ENCODE measurements around the gene NXN. TPM values are rescaled to one million over a fixed set of nuclear protein-coding genes. Genes with fewer than 3 reads are reported as not detected.
A peak's percentile ranks its signal among the peaks of the same experiment; 100 is the strongest.

The NXN gene
- total RNA-seq, 1 donor from 2014 or later, result 51.6 TPM

- Histone ChIP-seq H3K27ac (peak overlapping the region; percentile 51), H3K36me3 (peaks cover 0 to 57% of the 10 kb centered on the region in 2 donors), H3K4me3 (no peak overlapping the region), H3K4me1 (peaks cover 80% of the 10 kb centered on the region), H3K9me3 (no peaks in the 10 kb centered on the region), H3K27me3 (no peaks in the 10 kb centered on the region)
- TF ChIP-seq POLR2A (IDR thresholded peaks at IDR 0.05), result no peak
- TF ChIP-seq, protein P1, sequence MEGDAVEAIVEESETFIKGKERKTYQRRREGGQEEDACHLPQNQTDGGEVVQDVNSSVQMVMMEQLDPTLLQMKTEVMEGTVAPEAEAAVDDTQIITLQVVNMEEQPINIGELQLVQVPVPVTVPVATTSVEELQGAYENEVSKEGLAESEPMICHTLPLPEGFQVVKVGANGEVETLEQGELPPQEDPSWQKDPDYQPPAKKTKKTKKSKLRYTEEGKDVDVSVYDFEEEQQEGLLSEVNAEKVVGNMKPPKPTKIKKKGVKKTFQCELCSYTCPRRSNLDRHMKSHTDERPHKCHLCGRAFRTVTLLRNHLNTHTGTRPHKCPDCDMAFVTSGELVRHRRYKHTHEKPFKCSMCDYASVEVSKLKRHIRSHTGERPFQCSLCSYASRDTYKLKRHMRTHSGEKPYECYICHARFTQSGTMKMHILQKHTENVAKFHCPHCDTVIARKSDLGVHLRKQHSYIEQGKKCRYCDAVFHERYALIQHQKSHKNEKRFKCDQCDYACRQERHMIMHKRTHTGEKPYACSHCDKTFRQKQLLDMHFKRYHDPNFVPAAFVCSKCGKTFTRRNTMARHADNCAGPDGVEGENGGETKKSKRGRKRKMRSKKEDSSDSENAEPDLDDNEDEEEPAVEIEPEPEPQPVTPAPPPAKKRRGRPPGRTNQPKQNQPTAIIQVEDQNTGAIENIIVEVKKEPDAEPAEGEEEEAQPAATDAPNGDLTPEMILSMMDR (IDR thresholded peaks at IDR 0.05), result no peak
- TF ChIP-seq POLR2AphosphoS5 (IDR thresholded peaks at IDR 0.05; ENCODE audit: insufficient read depth in 1 of 2, low read depth in 1 of 2), result no peak
- no peak for DNase-seq (ENCODE audit: extremely low spot score in 2 of 2)
- intact Hi-C loops (cut with DNase I), result no loop called here
These were observed 24.0 kb upstream of the NXN start for GRCh38 chr17:1003633-1003971.

DNA sequence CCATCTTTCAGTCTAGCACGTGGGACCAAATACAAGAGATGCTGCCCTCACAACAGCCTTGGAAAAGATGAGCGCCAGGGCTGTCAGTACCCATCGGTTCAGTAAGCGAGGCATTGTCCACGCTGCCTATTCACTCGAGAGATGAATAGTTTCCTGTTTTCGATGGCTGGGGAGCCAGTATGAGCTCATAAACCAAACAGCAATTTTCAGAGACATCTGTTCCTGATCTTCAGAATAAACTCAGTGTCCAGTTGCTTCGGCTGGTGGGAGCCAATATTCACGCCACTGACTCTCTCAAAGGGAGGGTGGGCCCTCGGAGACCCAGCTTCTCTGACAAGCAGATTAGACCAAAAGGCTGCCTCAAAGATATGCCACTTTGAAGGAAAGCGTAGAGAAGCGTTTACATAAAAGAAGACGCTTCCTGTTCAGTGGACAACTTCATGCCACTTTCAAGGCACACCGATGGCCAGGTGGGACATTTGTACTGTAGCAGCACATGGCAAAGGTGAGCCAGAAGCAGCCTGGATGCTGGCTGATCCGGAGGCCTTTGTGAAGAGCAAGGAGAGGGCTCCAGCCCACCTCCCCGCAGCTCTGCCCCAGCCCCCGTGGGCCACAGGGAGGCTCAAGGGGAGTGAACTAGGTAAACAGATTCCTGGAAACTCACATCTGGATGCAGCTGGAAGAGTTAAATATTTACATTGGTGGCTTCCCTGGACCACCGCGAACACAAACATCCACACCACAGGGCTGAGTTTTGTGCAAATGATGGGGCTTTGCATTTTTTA is 23.4 kb upstream of the NXN start:
- H3K4me1 ChIP-seq, result peaks cover 85% of the 10 kb centered on the region

DNA sequence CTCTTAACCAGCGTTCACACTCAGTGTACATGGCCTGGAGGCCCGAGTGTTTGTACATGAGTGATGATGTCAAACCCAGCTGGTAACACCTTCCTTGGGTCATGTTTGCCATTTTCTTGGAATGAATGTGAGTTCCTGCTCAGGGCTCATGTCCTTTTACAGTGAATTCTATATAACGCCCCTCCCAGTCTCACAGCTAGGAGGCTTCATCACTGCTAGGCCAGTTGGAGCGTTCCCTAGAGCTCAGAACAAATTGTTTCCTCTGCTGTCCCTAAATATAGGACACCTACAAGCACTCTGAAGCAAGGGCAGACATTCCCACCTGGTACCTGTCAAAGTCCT is 22.8 kb upstream of the NXN start:
- H3K27me3 ChIP-seq, result no peaks in the 10 kb centered on the region
- H3K4me3 ChIP-seq, result no peak overlapping the region
- H3K36me3 ChIP-seq, result peaks cover 0 to 57% of the 10 kb centered on the region in 2 donors
- intact Hi-C loops (cut with DNase I), result no loop called here
- no peaks in the 10 kb centered on the region for H3K9me3 ChIP-seq
- DNase-seq (ENCODE audit: extremely low spot score in 2 of 2), result no peak
- peak overlapping the region; percentile 51 for H3K27ac ChIP-seq
- TF ChIP-seq POLR2A (IDR thresholded peaks at IDR 0.05), result no peak
- peaks cover 86% of the 10 kb centered on the region for H3K4me1 ChIP-seq

More for the DNA sequence above, 23.4 kb upstream of the NXN start:
- no peaks in the 10 kb centered on the region for H3K27me3 ChIP-seq
- H3K9me3 ChIP-seq, result no peaks in the 10 kb centered on the region
- TF ChIP-seq POLR2AphosphoS5 (IDR thresholded peaks at IDR 0.05; ENCODE audit: insufficient read depth in 1 of 2, low read depth in 1 of 2), result no peak
- TF ChIP-seq, protein P1 (IDR thresholded peaks at IDR 0.05), result no peak
- TF ChIP-seq POLR2A (IDR thresholded peaks at IDR 0.05), result no peak
- no peak overlapping the region for H3K4me3 ChIP-seq
- DNase-seq (ENCODE audit: extremely low spot score in 2 of 2), result no peak
- peaks cover 0 to 57% of the 10 kb centered on the region in 2 donors for H3K36me3 ChIP-seq
- peak overlapping the region; percentile 51 for H3K27ac ChIP-seq
- intact Hi-C loops (cut with DNase I), result no loop called here

GRCh38 chr17:1001640-1002411 is 22.2 kb upstream of the NXN start:
- no peak overlapping the region for H3K4me3 ChIP-seq
- peaks cover 82% of the 10 kb centered on the region for H3K4me1 ChIP-seq
- intact Hi-C loops (cut with DNase I), result no loop called here
- peaks cover 0 to 53% of the 10 kb centered on the region in 2 donors for H3K36me3 ChIP-seq
- TF ChIP-seq POLR2A (IDR thresholded peaks at IDR 0.05), result no peak
- TF ChIP-seq POLR2AphosphoS5 (IDR thresholded peaks at IDR 0.05; ENCODE audit: insufficient read depth in 1 of 2, low read depth in 1 of 2), result peak in 1 of 2 donors; percentile 11
- TF ChIP-seq, protein P1 (IDR thresholded peaks at IDR 0.05), result no peak
- H3K27me3 ChIP-seq, result no peaks in the 10 kb centered on the region
- no peak for DNase-seq (ENCODE audit: extremely low spot score in 2 of 2)
- no peaks in the 10 kb centered on the region for H3K9me3 ChIP-seq
- H3K27ac ChIP-seq, result peak overlapping the region; percentile 51

DNA sequence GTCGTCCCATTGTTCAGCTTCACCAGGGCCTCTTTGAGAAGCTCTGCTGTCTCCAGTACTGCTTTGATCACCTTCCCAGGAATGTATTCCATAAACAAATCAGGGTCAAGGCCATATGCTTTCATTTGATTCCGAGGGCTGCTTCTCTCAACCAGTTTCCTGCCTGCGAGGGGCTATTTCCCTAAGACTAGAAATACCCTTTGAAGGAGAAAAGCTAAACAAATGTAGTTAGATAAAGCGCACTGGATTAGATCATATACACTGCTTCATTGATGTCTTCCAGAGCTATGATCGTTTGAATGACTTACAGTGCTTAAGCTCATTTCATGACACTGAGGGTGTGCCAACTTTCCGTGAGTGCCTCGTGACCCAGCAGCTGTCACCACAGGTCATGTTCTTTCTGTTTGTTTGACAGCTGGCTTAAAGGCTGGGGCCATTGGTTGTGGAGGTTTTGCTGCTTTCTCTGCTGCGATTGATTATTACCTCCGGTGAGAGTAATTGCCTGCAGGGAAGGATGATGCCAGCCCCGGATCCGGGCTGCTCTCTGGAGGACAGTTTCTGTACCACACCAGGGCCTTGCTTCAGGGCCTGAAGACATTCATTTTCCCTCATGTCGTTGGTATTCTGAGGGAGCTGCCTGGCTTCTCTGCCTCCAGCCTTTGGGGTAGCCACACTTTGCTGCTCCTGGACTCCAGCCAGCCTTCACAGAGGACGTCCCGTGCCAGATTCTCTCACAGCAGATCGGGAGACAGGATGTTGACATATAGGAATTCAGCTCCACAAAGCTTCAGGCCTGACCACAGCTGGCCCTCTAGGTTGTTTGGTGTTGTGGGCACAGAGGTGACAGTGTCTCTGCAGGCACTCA is 21.3 kb upstream of the NXN start:
- H3K27me3 ChIP-seq, result no peaks in the 10 kb centered on the region
- H3K36me3 ChIP-seq, result peaks cover 0 to 52% of the 10 kb centered on the region in 2 donors
- H3K4me3 ChIP-seq, result no peak overlapping the region
- H3K4me1 ChIP-seq, result peaks cover 79% of the 10 kb centered on the region
- no peak overlapping the region for H3K27ac ChIP-seq
- peak in 1 of 2 donors; percentile 7 for TF ChIP-seq POLR2AphosphoS5 (IDR thresholded peaks at IDR 0.05; ENCODE audit: insufficient read depth in 1 of 2, low read depth in 1 of 2)
- TF ChIP-seq POLR2A (IDR thresholded peaks at IDR 0.05), result no peak
- TF ChIP-seq, protein P1 (IDR thresholded peaks at IDR 0.05), result no peak
- intact Hi-C loops (cut with DNase I), result no loop called here
- H3K9me3 ChIP-seq, result no peaks in the 10 kb centered on the region
- DNase-seq (ENCODE audit: extremely low spot score in 2 of 2), result no peak
